Measurements from ENCODE around the gene RAB7B.
"Not testable (repeated sequence)": the region's sequence is repeated elsewhere in the genome, so short reads cannot be mapped to it uniquely, and the experiment has no call there.

Gene RAB7B

GRCh38 chr1:206002871-206003801 is at the start of gene RAB7B:
Gene RAB7B (minus strand): TSS chr1:206003395. CDS start chr1:205994135, 9,260 bp downstream.
- DNase-seq, result no peak

DNA sequence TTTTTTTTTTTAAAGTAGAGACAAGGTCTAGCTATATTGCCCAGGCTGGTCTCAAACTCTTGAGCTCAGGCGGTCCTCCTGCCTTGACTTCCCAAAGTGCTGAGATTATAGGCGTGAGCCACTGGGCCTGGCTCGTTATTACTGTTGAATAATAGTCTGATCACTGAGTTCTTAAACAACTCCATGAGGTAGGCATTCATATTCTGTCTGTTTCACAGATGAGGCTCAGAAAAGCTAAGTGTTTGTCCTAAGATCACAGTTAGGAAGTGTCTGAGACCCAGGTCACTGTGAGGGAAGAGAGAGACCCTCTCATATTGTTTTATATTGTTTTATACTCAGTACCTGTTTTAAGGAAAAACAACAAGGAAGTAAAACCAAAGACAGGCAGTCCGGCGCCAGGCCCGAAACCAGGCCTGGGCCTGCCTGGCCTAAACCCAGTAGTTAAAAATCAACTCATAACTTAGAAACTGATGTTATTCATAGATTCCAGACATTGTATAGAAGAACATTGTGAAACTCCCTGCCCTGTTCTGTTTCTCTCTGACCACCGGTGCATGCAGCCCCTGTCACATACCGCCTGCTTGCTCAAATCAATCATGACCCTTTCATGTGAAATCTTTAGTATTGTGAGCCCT is 49.2 kb upstream of the RAB7B start:
- DNase-seq, result not testable (repeated sequence)

DNA sequence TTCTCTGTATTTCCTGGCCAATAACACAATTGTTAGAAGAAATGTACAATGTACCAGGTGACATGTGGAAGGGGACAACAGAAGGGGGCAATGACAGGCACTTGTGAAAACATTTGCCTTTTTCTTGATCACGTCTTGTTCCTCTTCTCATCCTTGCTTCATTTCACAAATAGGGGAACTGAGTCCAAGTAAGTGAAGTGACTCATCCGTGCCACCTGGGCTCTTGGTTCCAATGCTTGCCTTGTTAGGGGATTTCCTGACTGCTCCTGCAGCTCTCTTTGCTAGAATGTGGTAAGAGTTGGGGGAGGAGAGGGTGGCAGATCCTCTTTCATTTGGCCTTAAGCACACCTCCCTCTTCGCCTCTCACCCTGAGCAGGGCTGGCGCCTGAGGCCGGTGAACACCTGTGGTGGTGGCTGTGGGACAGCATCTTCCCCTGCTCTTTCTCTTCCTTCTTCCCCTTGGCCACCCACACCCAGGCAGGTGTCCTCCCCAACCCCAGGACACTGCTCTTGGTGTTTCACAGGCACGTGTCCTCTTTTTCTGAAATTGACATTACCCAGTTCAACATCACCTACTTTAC is 47.5 kb upstream of the RAB7B start:
- DNase-seq, result peak; percentile 27

GRCh38 chr1:206049919-206050600 is 46.9 kb upstream of the RAB7B start:
- no peak for DNase-seq

DNA sequence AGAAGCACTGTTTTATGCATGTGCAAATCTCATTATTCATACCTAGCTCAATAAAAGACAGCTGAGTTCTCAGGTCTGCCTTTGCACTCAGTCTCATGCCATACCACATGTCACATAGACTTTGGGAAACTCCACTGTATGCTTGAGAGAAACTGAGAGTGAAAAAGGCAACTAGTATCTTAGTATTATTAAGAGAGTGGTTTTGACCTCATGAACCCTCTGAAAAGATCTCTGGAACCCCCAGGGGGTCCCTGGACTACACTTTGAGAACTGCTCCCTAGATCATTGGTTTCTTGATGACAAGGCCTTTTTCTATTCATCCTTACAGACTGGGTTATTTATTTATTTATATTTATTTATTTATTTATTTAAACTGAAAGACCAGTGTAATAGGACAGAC is 46.1 kb upstream of the RAB7B start:
- DNase-seq, result no peak

DNA sequence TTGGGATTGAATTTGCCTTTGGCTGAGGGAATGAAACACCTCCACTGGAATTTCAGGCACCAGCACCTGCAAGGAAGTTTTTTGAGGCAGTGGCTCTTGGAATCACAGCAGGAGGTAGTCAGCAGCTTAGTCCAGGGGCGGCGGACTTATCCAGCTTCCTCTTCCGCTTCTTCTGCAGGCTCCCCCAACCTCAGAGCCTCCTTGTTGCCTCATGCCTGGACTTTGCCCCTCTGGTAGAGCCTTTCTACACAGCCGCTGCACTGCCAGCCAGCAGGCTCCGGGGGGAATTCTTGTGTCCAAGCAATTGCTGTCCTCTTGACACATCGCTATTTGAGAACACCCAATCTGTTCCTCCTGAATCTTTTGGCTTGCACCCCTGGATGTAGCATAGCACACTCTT is 45.4 kb upstream of the RAB7B start:
- no peak for DNase-seq

DNA sequence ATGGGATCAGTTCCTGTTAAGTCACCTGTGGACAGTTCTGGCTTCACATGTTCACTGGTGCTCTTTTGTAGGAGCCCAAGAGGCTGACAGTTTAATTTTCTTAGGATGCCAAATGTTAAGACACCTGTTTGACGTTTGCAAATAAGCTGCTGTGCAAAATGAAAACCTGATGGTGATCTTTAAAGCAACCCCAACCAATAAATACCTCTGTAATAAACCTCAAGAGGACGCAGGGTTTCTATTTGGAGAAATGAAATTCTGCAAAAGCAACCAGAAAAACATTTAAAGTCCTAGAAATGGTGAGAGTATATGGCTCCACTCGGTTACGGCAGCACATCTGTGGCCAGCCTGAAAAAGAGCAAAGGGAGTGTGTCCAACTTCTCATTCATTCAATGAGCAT is 44.1 kb upstream of the RAB7B start:
- DNase-seq, result no peak

- DNase-seq, result no peak
Measured at GRCh38 chr1:206041640-206042039, 38.4 kb upstream of the RAB7B start.

- DNase-seq, result no peak
Measured at GRCh38 chr1:206040328-206040727, 37.1 kb upstream of the RAB7B start.

GRCh38 chr1:206039046-206039973 is 36.1 kb upstream of the RAB7B start:
- DNase-seq, result no peak

DNA sequence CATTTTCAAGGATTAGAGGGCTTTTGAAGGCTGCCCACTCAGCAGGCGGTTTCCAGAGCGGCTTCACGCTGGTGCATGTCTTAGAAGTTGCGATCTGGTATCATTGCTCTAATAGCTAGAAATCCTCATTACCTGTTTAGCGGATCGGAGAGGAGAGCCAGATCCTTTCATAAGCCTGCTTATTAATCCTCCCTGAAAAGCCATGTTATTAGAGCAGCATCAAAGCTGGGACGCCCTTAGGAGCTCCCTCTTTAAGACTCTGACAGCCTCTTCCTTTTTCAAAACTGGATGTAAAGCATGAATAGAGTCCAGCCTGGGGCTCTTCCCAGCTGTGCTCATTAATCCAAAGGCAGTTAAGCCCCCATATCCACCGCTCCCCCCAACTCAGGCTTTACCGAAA is 34.4 kb upstream of the RAB7B start:
- no peak for DNase-seq

DNA sequence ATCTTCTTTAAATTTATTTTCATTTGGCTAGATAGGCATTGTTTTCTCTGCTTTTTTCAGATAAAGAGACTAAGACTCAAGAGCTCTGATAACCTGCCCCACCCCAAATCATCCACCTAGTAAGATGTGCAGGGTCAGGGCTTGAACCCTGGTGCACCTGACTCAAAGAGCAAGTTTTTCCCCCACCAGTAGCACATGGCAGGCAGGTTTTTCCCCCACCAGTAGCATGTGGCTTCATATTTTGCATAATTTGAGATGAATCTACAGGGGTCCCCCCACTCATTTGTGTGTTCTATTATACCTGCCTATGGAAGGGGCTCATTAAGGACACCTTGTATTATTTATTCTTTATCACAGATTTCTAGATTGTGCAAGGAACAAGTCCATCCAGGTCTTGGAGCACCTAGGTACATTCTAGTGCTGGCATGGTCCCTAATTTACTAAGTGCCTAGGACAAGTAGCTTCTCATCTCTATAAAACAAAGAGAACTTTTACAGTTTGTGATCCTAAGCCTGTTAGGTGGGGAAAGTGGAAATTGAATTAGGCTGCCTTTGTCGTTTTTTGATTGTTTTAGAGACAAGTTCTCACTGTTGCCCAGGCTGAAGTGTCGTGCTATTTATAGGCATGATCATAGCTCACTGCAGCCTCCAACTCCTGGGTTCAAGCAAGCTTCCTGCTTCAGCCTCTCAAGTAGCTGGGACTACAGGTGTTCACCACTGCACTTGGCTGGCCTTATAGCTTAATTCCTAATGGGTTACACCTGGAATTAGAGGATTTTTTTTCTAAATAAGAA is 33.7 kb upstream of the RAB7B start:
- no peak for DNase-seq

DNA sequence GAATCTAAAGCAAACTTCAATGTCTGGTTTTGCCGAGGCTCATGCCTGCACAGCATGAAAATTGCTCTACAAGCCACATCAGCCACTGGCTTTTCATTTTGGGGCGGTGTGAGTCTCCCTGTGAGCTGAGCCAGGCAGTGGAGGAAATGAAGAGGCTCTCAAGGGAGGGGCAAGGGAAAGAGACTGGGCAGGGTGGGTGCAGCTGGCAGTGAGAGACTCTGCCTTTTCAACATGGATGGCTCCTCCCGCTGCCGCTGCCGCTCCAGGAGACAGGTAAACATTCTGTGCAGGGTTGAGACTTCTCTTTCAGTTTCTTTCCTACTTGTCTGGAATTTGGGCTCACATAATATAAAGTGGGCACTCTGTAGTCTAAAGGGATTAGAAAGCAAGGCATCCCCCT is 31.8 kb upstream of the RAB7B start:
- DNase-seq, result no peak

GRCh38 chr1:206032380-206033140 is 29.4 kb upstream of the RAB7B start:
- no peak for DNase-seq

DNA sequence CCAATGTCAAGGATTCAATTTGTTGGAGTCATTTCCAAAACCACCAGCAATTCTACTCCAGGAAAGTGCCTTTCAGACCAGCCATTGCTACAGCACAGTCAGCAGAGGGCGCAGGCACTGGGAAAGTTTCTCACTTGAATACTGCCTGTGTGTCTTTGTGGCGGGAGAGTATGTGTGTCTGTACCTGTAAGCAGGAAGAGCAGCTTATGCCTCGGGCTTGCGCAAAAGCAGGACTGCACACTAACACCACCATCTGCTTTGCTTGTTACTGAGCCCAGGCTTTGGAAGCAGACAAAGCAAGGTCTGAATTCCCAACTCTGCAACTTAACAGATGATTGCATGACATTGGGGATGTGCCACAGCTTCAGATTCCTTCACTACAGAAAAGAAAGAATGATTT is 27.5 kb upstream of the RAB7B start:
- peak; percentile 51 for DNase-seq

DNA sequence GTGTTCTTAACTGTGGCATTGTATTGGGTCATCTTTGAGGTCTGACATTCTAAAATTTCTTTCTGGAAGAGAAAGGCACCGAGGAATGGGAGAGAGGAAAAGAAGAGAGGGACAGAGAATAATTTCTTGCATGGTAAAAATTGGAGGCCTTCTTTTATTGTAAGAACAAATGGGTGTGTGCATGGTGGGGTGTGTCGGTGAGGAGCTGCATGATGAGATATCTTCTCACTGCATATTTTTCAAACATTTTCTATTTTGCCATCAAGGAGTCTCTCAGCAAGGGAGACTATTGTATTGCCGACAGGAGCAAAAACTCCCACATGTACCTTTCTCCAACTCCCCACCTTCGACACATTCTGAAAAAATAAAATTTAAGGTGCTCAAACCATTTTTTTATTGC is 27.0 kb upstream of the RAB7B start:
- no peak for DNase-seq

- no peak for DNase-seq
Measured at GRCh38 chr1:206029484-206029883, 26.3 kb upstream of the RAB7B start.

DNA sequence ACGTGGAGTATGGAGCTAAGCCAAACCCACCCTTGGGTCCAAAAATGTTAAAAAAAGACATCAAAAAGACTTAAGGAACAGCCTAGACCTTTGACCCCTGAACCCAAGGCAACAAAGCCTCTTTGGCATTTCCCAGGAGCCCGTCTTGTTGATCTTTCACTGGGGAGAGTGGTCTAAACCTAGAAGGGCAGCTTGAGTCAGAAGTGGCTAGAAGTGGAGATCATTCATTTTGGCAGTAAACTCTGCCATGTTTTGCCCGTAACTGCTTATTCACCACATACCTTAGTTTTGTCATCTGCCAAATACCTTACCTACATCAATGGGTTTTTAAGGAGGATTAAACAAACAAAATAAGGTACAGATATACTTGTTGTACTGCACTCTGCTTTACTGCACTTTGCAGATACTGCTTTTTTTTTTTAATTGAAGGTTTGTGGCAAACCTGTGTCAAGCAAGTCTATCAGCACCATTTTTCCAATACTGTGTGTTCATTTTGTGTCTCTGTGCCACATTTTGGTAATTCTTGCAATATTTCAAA is 22.2 kb upstream of the RAB7B start:
- no peak for DNase-seq

DNA sequence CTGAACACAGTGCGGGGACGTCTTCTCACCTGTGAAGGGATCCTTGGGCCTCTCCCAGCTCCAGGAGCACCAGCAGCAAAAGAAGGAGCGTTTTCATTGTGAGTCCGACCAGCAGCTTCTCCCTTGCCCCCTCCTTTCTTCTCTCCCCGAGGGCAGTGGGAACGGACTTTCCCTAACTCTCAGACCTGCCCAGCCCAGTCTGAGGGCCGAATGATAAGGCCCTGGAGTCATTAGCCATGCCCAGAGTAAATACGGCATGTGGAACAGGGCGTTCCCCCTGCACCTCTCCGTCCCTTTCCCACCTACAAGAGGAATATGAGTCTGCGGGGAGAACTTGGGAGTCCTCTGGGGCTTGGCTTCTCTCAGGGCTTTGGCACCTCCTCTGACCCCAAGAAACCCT is 20.5 kb upstream of the RAB7B start, which contains the start of gene CTSE:
Gene CTSE, minus strand, starts transcription at position 201 of the 400 bp plus-strand sequence. Its CDS starts 104 bp downstream, at position 97.
- DNase-seq, result no peak

- no peak for DNase-seq
Measured at GRCh38 chr1:206022766-206023165, 19.6 kb upstream of the RAB7B start.

All from activated effector memory CD4-positive, alpha-beta T cell treated with Interleukin-2 at 50 U/mL for 16 hours (primary cell).